Ramos (cell line): ENCODE measurements around the gene QRFP.
"Not testable (repeated sequence)": the region's sequence is repeated elsewhere in the genome, so short reads cannot be mapped to it uniquely, and the experiment has no call there.

Experiments
- in situ Hi-C: fragments of 300-500 bp; cut with MboI; formaldehyde crosslinking; loops from one replicate; pipeline ENCODE4 v1.14.3; 2022; ENCODE audit warnings: low sequenced_read_pairs; ENCODE audit not compliant: unreplicated experiment

QRFP gene

GRCh38 chr9:130921300-130921988, 24.8 kb upstream of the QRFP start:
- in situ Hi-C loops, result no loop called here

DNA sequence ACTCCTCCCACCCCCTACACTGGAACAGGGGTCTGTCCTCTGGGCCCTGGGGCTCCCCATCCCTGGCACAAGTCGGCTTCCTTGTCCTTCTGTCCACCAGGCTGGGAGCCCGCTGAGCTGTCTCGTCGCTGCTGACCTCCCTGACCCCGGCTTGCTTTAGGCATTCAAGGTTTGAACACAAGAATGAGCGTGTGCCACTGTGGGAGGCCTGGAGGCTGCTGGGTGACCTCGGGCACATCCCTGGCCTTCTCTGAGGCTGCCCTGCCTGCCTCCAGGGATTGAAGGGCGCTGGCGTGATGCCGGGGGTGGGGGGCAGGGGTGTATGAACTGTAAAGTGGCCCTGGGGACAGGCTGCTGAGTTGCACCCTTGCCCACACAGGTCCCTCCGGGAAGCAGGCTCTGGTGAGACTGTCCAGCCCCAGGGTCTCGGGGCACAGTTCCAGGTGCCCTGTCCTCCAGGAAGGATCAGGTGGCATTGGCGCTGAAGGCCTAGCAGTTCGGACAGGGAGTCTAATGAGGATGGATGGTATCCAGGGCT, 24.2 kb upstream of the QRFP start:
- in situ Hi-C loops, result no loop called here

DNA sequence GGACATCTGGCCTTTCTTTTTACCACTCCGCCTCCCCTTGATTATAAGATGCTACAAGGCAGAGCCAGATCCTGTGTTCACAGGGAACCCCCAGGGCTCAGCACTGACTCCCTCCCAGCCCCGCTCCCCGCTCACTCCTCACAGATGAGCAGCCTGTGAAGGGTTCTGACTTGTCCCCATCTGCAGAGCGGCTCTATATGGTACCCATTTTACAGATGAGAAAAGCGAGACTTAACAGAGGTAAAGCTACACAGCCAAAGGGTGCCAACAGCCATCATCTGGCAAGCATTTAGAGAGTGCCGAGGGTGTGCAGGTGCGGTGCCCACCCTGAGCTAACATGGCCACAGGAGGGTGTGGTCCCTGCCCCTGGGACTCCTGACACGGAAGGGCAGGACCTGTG, 23.6 kb upstream of the QRFP start:
- in situ Hi-C loops, result no loop called here

DNA sequence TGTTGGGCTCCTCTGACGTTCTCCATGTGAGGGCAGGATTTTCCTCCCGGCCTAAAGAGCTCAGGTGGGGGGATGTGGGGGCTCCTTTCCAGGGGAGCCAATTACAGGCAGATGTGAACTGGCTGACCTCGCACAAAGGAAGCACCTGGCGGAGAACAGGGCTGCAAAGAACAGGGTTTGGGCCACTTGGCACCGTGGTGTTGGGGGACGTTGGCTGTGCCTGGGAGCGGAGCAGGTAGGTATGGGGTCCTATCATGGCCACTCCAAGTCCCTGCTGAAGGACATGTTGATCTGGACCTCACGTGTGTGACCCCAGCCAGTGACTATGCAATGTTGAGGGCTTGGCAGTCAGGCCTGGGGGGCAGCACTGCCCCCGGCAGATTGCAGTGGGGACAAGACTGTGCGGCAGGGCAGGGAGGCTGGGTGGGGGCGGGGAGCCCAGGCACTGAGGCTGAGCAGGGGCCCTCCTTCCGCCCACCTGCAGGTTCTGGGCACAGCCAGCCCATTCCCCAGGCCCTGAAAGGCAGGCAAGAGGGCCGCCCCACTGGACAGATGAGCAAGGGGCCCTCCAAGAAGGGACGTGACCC, 23.0 kb upstream of the QRFP start:
- in situ Hi-C loops, result no loop called here

DNA sequence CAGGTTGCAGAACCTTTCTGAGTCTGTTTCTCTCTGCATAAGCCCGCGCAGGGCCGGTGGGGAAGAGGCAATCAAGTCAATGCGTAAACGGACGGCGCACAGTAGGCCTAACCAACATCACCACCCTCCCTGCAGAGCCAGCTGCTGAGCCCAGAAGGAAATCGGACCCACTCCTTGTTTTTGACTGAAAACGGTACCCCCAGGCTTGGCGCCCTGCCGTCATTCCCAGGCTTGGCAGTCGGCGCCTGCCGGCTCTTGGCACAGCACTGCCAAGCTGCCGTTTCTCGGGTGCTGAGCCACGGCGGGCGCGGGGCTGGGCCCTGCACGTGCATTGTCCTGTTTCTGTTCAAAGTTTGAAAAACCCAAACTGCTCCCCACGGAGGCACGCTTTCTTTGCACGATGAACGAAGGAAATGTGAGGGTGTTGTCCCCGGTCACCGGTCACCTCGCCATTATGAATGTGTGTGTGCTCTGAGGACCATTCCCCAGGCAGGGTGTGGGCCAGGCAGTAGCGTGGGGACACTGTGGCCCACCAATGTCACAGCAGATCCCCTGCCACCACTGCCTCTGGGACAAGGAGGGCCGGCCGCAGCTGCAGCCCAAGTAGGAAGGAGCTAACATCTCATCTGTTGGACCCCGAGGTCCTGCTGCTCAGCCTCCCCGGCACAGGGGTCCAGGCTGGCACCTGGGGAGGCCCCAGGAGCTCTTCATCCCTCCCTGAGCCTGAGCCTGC, 22.4 kb upstream of the QRFP start:
- in situ Hi-C loops, result no loop called here

GRCh38 chr9:130918101-130918825, 21.7 kb upstream of the QRFP start:
- in situ Hi-C loops, result no loop called here

DNA sequence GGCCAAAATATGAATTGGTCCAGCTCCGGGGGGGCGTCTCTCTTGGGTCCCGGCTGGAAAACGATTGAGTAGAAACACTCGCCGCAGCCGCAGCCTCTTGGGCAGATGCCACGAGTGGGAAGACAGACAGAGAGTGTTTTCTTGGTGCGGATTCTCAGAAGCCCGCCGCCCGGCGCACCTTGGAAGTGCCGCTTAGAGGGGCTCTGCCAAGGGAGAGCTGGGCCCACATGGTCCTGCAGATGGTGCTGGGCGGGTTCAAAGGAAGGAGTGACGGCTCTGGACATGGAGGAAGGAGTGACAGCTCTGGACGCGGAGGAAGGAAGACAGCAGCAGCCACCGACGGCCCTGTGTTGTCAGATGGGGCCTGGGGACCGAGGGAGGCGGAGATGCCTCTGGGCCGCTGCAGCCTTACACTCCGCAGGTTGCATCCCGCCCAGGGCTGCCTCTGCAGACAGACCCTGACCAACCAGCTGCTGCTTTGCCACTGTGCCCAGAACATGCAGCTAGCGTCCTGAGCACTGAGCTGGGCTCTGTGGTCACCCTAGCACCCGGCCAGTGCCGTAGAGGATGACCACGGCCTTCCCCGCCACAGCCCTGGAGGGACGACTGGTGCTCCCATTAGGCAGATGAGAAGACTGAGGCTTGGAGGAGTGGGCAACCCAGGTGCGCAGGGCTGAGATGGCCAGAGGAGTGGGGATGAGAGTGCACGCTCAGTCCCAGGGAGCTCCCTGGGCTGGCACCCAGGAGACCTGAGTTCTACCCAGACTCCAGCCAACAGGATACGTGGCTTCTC, 20.8 kb upstream of the QRFP start:
- in situ Hi-C loops, result no loop called here

DNA sequence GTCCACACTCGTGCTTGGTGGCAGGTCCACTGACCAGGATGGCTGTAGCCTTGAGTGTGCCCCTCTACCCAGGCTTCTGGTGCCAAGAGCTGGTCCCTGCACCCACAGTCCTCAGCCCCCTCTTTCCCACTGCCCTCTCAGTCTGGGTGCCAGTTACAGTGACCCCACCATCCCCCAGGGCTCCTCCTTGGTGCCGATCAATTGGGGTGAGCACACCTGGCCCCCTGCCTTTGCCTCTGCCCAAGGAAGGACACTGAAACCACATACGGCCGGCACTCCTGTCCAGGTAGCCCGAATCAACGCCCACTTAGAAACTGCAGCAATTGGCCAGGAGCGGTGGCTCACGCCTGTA, 18.5 kb upstream of the QRFP start:
- in situ Hi-C loops, result no loop called here

- in situ Hi-C loops, result no loop called here
Observed at GRCh38 chr9:130914417-130915095, 17.9 kb upstream of the QRFP start.

- in situ Hi-C loops, result no loop called here
Observed at GRCh38 chr9:130913599-130914416, 17.2 kb upstream of the QRFP start.

GRCh38 chr9:130912932-130913598, 16.5 kb upstream of the QRFP start:
- in situ Hi-C loops, result no loop called here

DNA sequence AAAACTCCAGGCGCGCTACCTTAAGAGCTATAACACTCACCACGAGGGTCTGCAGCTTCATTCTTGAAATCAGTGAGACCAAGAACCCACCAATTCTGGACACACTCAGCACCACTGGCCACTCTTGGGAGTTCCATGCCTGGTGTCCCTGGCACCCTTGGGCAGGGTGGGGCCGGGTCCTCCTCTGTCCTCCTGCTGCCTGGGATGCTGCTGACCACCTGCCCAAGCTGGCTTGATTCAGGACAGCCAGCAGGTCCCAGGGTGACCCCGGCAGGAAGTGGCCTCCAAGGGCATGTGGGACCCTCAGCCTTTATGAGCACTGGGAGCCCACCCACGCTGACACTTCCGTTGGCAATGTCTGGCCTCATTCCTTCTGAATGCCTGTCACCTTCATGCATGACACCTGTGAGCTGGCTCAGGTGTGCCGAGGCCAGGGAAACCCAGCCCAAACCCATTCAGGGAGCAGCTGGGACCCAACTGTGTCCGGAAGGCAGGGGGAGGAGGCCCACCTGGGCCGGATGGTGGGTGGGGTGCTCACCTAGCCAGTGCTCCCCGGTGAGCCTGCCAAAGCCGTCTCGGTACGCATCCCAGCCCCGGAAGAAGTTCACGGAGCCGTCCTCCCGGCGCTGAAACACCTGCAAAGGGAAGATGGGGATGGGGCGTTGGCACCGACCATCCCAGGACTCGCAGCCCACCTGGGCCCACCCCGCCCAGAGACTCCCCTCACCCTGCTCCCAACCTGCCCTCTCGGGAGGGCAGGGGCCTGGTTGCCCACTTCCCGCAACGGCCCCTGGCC, 14.8 kb upstream of the QRFP start:
- in situ Hi-C loops, result no loop called here

DNA sequence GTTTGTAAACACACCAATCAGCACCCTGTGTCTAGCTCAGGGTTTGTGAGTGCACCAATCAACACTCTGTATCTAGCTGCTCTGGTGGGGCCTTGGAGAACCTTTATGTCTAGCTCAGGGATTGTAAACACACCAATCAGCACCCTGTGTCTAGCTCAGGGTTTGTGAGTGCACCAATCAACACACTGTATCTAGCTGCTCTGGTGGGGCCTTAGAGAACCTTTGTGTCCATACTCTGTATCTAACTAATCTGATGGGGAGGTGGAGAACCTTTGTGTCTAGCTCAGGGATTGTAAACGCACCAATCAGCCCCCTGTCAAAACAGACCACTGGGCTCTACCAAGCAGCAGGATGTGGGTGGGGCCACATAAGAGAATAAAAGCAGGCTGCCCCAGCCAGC, 14.1 kb upstream of the QRFP start:
- in situ Hi-C loops, result not testable (repeated sequence)

DNA sequence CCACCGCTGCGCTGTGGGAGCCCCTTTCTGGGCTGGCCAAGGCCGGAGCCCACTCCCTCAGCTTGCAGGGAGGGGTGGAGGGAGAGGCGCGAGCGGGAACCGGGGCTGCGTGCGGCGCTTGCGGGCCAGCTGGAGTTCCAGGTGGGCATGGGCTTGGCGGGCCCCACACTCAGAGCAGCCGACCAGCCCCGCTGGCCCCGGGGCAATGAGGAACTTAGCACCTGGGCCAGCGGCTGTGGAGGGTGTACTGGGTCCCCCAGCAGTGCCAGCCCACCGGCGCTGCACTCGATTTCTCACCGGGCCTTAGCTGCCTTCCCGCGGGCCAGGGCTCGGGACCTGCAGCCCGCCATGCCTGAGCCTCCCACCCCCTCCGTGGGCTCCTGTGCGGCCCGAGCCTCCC, 13.4 kb upstream of the QRFP start:
- in situ Hi-C loops, result not testable (repeated sequence)

GRCh38 chr9:130908878-130909355, 12.3 kb upstream of the QRFP start:
- in situ Hi-C loops, result no loop called here

DNA sequence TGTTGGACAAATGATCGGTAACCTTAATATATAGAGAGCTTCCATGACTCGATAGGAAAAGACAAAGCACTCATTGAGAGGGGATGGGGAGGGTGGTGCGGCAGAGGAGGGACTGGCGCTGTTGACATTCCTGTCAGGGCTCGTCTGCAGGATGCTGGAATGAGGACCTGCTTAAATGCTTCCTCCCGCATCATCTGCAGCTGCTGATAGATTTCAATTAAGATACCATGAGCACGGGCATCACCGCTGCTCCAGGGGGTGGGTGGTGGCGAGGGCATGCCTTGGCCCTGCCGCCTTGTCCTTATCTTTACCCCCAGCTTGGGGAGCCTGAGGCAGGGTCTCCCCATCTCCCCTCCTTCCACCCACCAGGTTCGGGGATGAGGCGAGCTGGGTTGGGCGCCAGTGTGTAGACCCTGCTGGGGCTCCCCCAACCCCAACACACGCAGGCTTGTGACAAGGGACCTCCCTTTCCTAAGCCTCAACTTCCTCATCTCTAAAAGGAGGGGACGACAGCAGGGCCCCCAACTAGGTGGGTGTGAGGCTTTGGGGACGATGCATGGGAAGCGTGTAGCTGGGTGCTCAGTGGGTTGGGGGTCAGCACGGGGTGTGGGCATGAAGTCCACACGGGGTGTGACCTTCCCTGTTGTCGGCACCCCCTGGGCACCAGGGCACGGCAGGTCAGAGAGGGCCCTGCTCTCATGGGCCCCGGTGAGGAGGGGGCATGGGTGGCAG, 11.7 kb upstream of the QRFP start:
- in situ Hi-C loops, result no loop called here
